SH-SY5Y (cell line): Measurements from ENCODE around the gene ITSN1.

Experiments
- GATA2 ChIP-seq: IDR thresholded peaks from 2 replicates; pipeline ENCODE4 v1.6.1; 2011; ENCODE audit warnings: mild to moderate bottlenecking, low read depth, low read length
- GATA3 ChIP-seq: IDR thresholded peaks from 2 replicates; pipeline ENCODE4 v1.6.1; 2011; ENCODE audit warnings: low read depth, mild to moderate bottlenecking, low read length, moderate library complexity

DNA sequence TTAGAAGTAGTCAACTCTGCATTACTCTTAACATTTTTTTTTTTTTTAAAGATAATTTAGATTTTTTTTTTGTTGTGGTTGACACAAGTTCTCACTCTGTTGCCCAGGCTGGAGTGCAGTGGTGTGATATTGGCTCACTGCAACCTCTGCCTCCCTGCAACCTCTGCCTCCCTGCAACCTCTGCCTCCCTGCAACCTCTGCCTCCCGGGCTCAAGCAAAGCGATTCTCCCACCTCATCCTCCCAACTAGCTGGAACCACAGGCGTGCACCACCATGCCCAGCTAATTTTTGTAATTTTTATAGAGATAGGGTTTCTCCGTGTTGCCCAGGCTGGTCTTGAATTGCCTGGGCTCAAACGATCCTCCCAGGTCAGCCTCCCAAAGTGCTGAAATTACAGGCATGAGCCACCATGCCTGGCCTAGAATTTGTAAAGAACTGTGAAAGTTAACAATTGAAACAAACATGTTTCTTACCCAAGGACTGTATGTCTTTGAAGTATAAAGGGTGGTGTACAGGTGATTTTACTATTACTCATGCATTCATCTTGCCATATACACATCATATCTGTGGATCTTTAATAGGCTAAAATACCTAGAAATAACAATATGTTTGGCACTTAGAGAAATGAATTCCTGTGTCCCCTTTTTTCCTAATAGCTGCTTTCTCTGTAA lies 158.6 kb downstream of the ITSN1 start:
- no peak for TF ChIP-seq GATA3
- no peak for TF ChIP-seq GATA2
